Mesendoderm (in vitro differentiated cells): ENCODE data around the gene IL3.

Source experiments
- DNase-seq: peaks from one replicate; pipeline ENCODE4 v3.0.0; 2013
- H2AK5ac ChIP-seq: 2 replicates; pipeline ENCODE4 v1.6.1; 2013; ENCODE audit warnings: low read length, inconsistent platforms
- H2BK120ac ChIP-seq: 2 replicates; pipeline ENCODE4 v1.6.1; 2013; ENCODE audit warnings: low read depth, mild to moderate bottlenecking, low read length, moderate library complexity, mixed read lengths
- H2BK15ac ChIP-seq: replicated peaks from 2 replicates; pipeline ENCODE4 v1.6.1; 2013; ENCODE audit warnings: low read depth, mild to moderate bottlenecking, moderate library complexity
- H2BK5ac ChIP-seq: 2 replicates; pipeline ENCODE4 v1.6.1; 2013; ENCODE audit warnings: low read length, inconsistent platforms
- H3K18ac ChIP-seq: 2 replicates; pipeline ENCODE4 v1.6.1; 2013; ENCODE audit warnings: mild to moderate bottlenecking, low read length, mixed read lengths
- H3K23ac ChIP-seq: one replicate; pipeline ENCODE4 v1.6.1; 2013; ENCODE audit warnings: low read length
- H3K27ac ChIP-seq: 2 replicates; pipeline ENCODE4 v1.5.1; 2013; ENCODE audit warnings: low read depth, mild to moderate bottlenecking, inconsistent platforms, low read length, moderate library complexity
- H3K27me3 ChIP-seq: 2 replicates; pipeline ENCODE4 v1.6.1; 2013; ENCODE audit warnings: low read length, control low read depth, mild to moderate bottlenecking, inconsistent platforms; ENCODE audit not compliant: insufficient read depth, poor library complexity
- H3K36me3 ChIP-seq: 2 replicates; pipeline ENCODE4 v1.6.1; 2013; ENCODE audit warnings: low read length, inconsistent platforms; ENCODE audit not compliant: control insufficient read depth, insufficient read depth
- H3K4ac ChIP-seq: one replicate; pipeline ENCODE4 v1.6.1; 2013; ENCODE audit warnings: low read depth, mild to moderate bottlenecking, low read length, moderate library complexity
- H3K4me1 ChIP-seq: 2 replicates; pipeline ENCODE4 v1.6.1; 2013; ENCODE audit warnings: low read depth, low read length, inconsistent platforms; ENCODE audit not compliant: control insufficient read depth
- H3K4me2 ChIP-seq: 2 replicates; pipeline ENCODE4 v1.6.1; 2013; ENCODE audit warnings: low read length
- H3K4me3 ChIP-seq: 2 replicates; pipeline ENCODE4 v1.5.1; 2013; ENCODE audit warnings: mild to moderate bottlenecking, low read length
- H3K56ac ChIP-seq: one replicate; pipeline ENCODE4 v1.6.1; 2013; ENCODE audit warnings: low read length
- H3K79me1 ChIP-seq: 2 replicates; pipeline ENCODE4 v1.6.1; 2013; ENCODE audit warnings: low read length, inconsistent platforms
- H3K79me2 ChIP-seq: 2 replicates; pipeline ENCODE4 v1.6.1; 2013; ENCODE audit warnings: mild to moderate bottlenecking, low read length; ENCODE audit not compliant: control insufficient read depth, insufficient read depth
- H3K9ac ChIP-seq: 2 replicates; pipeline ENCODE4 v1.6.1; 2013; ENCODE audit warnings: low read length, inconsistent platforms
- H4K5ac ChIP-seq: one replicate; pipeline ENCODE4 v1.6.1; 2013; ENCODE audit warnings: low read length
- H4K8ac ChIP-seq: one replicate; pipeline ENCODE4 v1.6.1; 2013; ENCODE audit warnings: low read depth, mild to moderate bottlenecking, control low read depth, low read length, moderate library complexity
- WGBS: extraction: QIAGEN DNeasy Blood & Tissue Kit; methylation state at CpG from one replicate; pipeline ENCODE4 v1.1.7; 2013; ENCODE audit warnings: low lambda C conversion rate, missing lambda C conversion rate; ENCODE audit not compliant: insufficient coverage; ENCODE audit errors: extremely low coverage; 5-methylcytosine and 5-hydroxymethylcytosine counted together

IL3 gene

DNA sequence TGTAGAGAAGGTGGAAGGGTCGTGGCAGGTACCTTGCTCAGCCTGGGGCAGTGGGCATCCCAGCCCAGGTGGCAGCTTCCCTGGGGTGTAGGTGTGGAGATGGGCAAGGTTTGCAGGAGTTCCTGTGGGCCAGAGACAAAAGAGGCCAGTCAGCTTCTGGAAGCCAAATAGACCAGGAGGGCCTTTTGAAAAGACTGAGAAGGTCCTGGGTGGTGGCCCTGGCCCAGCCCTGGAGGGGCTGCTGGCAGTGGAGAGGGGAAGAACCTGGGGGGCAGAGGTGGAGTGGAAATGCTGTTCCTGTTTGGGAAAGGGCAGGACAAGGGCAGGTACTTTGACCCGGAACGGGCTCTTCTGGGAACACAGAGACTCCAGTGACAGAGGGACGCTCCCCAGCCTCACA is 7.0 kb upstream of the IL3 start:
- H2BK120ac ChIP-seq: no peak overlapping the region
- H3K23ac ChIP-seq: no peak overlapping the region
- H3K27ac ChIP-seq: no peak overlapping the region
- H3K79me1 ChIP-seq: no peaks in the 10 kb centered on the region
- no peak overlapping the region for H3K56ac ChIP-seq
- no CpG with 5 or more reads among the region's 4 CpGs for WGBS
- no peak for DNase-seq
- H3K36me3 ChIP-seq: no peaks in the 10 kb centered on the region
- no peak overlapping the region for H2AK5ac ChIP-seq
- no peak overlapping the region for H3K4ac ChIP-seq
- no peak overlapping the region for H3K4me2 ChIP-seq
- H4K8ac ChIP-seq: no peak overlapping the region
- H2BK5ac ChIP-seq: no peak overlapping the region
- no peaks in the 10 kb centered on the region for H3K79me2 ChIP-seq
- H3K18ac ChIP-seq: no peak overlapping the region
- no peaks in the 10 kb centered on the region for H3K27me3 ChIP-seq
- no peak overlapping the region for H3K9ac ChIP-seq
- H3K4me1 ChIP-seq: no peaks in the 10 kb centered on the region
- no peak overlapping the region for H3K4me3 ChIP-seq
- H2BK15ac ChIP-seq: no peak overlapping the region
- H4K5ac ChIP-seq: no peak overlapping the region

DNA sequence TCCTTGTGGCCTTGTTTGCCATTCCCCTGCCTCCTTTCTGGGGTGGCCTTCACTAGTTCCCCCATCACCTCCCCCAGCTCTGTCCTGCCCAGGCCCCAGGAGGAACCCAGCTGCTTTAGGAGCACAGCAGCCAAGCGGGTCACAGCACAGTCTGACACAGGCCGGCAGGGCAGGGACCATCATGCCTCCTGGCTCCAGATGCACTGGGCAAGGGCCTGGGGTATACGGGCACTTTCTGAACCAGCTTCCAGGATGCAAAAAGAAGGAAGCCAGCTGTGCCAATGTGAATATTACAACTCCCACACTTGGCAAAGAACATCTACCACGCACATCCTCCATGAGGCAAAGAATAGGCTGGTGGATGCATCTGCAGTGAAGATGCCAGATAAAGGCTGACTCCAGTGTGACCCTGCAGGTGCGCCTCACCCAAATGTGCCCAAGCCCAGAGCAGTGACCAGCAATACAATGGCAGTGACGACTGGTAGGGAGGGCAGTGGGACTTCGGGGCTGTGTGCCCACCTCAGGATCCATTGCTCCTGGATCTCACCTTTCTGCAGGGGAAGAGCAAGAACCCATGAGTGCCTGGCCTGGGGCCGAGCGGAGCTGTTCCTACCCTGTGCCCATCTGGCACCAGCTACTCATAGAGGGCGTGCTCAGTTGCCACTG is 6.3 kb upstream of the IL3 start:
- Histone ChIP-seq H2BK120ac (no peak overlapping the region), H3K27ac (no peak overlapping the region), H3K79me2 (no peaks in the 10 kb centered on the region), H2AK5ac (no peak overlapping the region), H3K4ac (no peak overlapping the region), H3K4me1 (no peaks in the 10 kb centered on the region), H3K36me3 (no peaks in the 10 kb centered on the region), H3K23ac (no peak overlapping the region), H4K8ac (no peak overlapping the region), H3K9ac (no peak overlapping the region), H3K27me3 (no peaks in the 10 kb centered on the region), H2BK5ac (no peak overlapping the region), H2BK15ac (no peak overlapping the region), H3K18ac (no peak overlapping the region), H4K5ac (no peak overlapping the region), H3K56ac (no peak overlapping the region), H3K79me1 (no peaks in the 10 kb centered on the region), H3K4me3 (no peak overlapping the region), H3K4me2 (no peak overlapping the region)
- no CpG with 5 or more reads among the region's 10 CpGs for WGBS
- no peak for DNase-seq

- Histone ChIP-seq H3K18ac (no peak overlapping the region), H2BK15ac (no peak overlapping the region), H3K4ac (no peak overlapping the region), H3K27me3 (no peaks in the 10 kb centered on the region), H3K9ac (no peak overlapping the region), H4K5ac (no peak overlapping the region), H2BK120ac (no peak overlapping the region), H4K8ac (no peak overlapping the region), H3K4me3 (no peak overlapping the region), H3K23ac (no peak overlapping the region), H2BK5ac (no peak overlapping the region), H3K79me1 (no peaks in the 10 kb centered on the region), H3K36me3 (no peaks in the 10 kb centered on the region), H3K4me2 (no peak overlapping the region), H3K4me1 (no peaks in the 10 kb centered on the region), H3K56ac (no peak overlapping the region), H3K79me2 (no peaks in the 10 kb centered on the region), H2AK5ac (no peak overlapping the region), H3K27ac (no peak overlapping the region)
- DNase-seq: no peak
- WGBS: no CpG with 5 or more reads among the region's 9 CpGs
Measured at GRCh38 chr5:132054697-132055440, 5.6 kb upstream of the IL3 start.

GRCh38 chr5:132055441-132055807 is 5.0 kb upstream of the IL3 start:
- Histone ChIP-seq H3K27ac (no peak overlapping the region), H3K27me3 (no peaks in the 10 kb centered on the region), H3K4ac (no peak overlapping the region), H2BK15ac (no peak overlapping the region), H3K9ac (no peak overlapping the region), H3K4me2 (no peak overlapping the region), H3K79me2 (no peaks in the 10 kb centered on the region), H3K23ac (no peak overlapping the region), H3K79me1 (no peaks in the 10 kb centered on the region), H3K18ac (no peak overlapping the region), H4K5ac (no peak overlapping the region), H2BK5ac (no peak overlapping the region), H2BK120ac (no peak overlapping the region), H3K4me3 (no peak overlapping the region), H2AK5ac (no peak overlapping the region), H3K4me1 (no peaks in the 10 kb centered on the region), H3K56ac (no peak overlapping the region), H3K36me3 (no peaks in the 10 kb centered on the region), H4K8ac (no peak overlapping the region)
- no CpG with 5 or more reads among the region's 1 CpG for WGBS
- DNase-seq: no peak

GRCh38 chr5:132055808-132056609 is 4.4 kb upstream of the IL3 start:
- Histone ChIP-seq H3K27me3 (no peaks in the 10 kb centered on the region), H3K56ac (no peak overlapping the region), H3K27ac (no peak overlapping the region), H4K8ac (no peak overlapping the region), H2BK5ac (no peak overlapping the region), H2BK15ac (no peak overlapping the region), H2BK120ac (no peak overlapping the region), H3K18ac (no peak overlapping the region), H3K36me3 (no peaks in the 10 kb centered on the region), H3K4me2 (no peak overlapping the region), H3K79me1 (no peaks in the 10 kb centered on the region), H3K4me1 (no peaks in the 10 kb centered on the region), H2AK5ac (no peak overlapping the region), H4K5ac (no peak overlapping the region), H3K9ac (no peak overlapping the region), H3K4me3 (no peak overlapping the region), H3K79me2 (no peaks in the 10 kb centered on the region), H3K4ac (no peak overlapping the region), H3K23ac (no peak overlapping the region)
- DNase-seq: no peak
- no CpG with 5 or more reads among the region's 12 CpGs for WGBS
